NB4 (cell line): ENCODE data around the gene FANCI.

Experiments used
- POLR2A ChIP-seq: IDR thresholded peaks from 2 replicates; pipeline ENCODE4 v1.6.1; 2011; ENCODE audit warnings: mild to moderate bottlenecking; ENCODE audit not compliant: insufficient read length; ENCODE audit errors: extremely low read depth
- TF ChIP-seq, protein P1 (sequence below): IDR thresholded peaks from one replicate; pipeline ENCODE4 v1.5.1; 2012; ENCODE audit warnings: low read depth, low read length

DNA sequence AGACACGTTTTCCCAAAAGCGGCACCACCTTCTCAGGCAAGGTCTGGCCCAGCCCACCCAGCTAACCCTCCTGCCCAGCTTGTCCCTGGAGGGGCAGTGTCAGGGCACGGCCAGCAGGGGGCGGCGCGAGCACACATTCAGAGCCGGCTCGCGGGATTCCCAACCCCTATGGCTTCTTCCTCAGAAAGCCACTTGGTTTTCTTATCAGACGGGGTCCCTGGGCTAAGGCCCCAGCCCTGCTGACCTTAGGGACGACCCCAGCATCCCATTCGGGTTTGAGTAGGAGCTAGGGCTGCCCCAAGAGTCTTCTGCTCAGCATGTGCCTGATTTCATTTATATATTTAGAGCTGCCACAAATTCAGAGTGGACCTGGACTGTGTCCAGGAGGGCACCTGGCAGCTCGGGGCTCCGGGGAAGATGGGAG is 36.9 kb upstream of the FANCI start:
- TF ChIP-seq, protein P1, sequence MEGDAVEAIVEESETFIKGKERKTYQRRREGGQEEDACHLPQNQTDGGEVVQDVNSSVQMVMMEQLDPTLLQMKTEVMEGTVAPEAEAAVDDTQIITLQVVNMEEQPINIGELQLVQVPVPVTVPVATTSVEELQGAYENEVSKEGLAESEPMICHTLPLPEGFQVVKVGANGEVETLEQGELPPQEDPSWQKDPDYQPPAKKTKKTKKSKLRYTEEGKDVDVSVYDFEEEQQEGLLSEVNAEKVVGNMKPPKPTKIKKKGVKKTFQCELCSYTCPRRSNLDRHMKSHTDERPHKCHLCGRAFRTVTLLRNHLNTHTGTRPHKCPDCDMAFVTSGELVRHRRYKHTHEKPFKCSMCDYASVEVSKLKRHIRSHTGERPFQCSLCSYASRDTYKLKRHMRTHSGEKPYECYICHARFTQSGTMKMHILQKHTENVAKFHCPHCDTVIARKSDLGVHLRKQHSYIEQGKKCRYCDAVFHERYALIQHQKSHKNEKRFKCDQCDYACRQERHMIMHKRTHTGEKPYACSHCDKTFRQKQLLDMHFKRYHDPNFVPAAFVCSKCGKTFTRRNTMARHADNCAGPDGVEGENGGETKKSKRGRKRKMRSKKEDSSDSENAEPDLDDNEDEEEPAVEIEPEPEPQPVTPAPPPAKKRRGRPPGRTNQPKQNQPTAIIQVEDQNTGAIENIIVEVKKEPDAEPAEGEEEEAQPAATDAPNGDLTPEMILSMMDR, result peak; percentile 96
- no peak for TF ChIP-seq POLR2A
